GM10248 (cell line): ENCODE data around the gene ZFP91.

ENCODE experiments used
- CTCF ChIA-PET: fragments of 300-600 bp; sonication (Branson Sonifier 250); formaldehyde crosslinking; extraction: SDS; loops from one replicate; lab custom pipeline; 2021; ENCODE audit warnings: antibody characterized with exemption; lab: Yijun Ruan, JAX
- POLR2A ChIA-PET: fragments of 350-650 bp; sonication (Branson Sonifier 250); formaldehyde crosslinking; extraction: SDS; loops from one replicate; lab custom pipeline; 2020; ENCODE audit warnings: antibody characterized with exemption; lab: Yijun Ruan, JAX
- DNase-seq: peaks from one replicate; pipeline ENCODE4 v3.0.0; 2012; ENCODE audit errors: extremely low spot score
- CTCF ChIP-seq: IDR thresholded peaks from 2 replicates; pipeline ENCODE4 v1.5.1; 2012; ENCODE audit warnings: mild to moderate bottlenecking, low read depth; ENCODE audit errors: extremely low read depth, missing control alignments, control extremely low read depth

Gene ZFP91

DNA sequence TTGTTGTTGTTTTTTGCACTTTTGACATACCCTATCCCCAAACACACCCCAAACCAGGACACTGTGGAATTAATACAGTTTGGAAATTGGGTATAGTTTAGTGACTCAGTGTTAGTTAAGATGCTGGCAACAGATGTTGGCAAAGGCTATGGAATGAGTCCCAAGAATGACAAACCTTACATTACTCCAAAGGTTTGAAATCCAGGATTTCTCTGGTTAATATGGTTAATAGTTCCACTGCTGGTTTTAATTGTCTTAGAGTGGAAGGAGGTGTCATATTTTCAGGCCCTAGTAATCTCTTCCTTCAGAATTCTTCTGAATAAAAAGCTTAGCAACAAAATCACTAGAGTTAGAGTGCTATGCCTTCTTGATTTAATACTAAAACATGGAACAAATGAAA lies 4.0 kb upstream of the ZFP91 start:
- POLR2A ChIA-PET, result no interaction called here
- DNase-seq, result no peak
- no peak for TF ChIP-seq CTCF
- CTCF ChIA-PET, result interaction anchor here (1.8 to 3.1 kb wide), 2 partner anchors 12 to 43 kb away, joined by 4 to 15 read pairs; no protein-coding TSS in a partner anchor

DNA sequence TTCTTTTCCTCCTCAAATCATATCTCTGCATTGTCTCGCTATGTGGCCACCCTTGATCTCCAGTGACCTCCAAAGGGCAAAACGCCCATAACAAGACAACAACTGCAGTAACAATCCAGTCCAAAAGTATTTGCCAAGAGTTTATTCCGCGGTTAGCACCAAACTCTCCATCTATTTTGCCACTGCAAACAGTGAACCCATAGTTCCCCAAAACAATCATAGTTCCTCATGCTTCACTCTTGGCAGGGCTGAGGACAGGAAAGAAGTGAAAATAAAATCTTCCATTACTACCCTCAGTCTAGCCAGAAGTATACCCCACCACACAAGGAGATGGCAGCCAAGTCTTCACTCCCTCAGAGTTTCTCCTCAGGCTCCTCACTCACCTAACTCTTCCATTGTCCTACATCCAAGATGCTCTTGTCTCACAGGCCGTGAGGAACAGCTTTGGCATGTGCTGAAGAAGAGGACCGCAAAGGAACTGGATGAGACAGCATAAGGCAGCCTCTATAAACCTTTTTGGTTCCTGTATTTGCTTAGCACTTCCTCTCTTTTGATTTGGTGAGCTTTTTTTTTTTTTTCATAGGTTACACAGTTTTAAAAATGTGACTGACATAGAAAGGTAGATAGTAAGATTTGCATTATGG lies 3.4 kb upstream of the ZFP91 start, which contains the start of gene LPXN:
TSS of gene LPXN (minus strand) at position 480 of the 644 bp plus-strand sequence. CDS start at position 396, 84 bp downstream.
- DNase-seq, result peak; percentile 13
- CTCF ChIA-PET, result interaction anchor here (1.4 to 3.3 kb wide), 7 partner anchors 8 to 583 kb away, joined by 3 to 40 read pairs (median 8); no protein-coding TSS in a partner anchor
- POLR2A ChIA-PET, result no interaction called here
- peak; percentile 34 for TF ChIP-seq CTCF

- POLR2A ChIA-PET, result interaction anchor here (1.8 kb wide), 1 partner anchor 9 kb away, joined by 11 read pairs; no protein-coding TSS in a partner anchor
- TF ChIP-seq CTCF, result peak; percentile 39
- CTCF ChIA-PET, result interaction anchor here (0.6 to 3.4 kb wide), 19 partner anchors 9 to 825 kb away, joined by 3 to 40 read pairs (median 5); no protein-coding TSS in a partner anchor
- no peak for DNase-seq
These were observed 1.9 kb upstream of the ZFP91 start for GRCh38 chr11:58576887-58577471.

- TF ChIP-seq CTCF, result no peak
- ChIA-PET POLR2A (interaction anchor here (1.8 kb wide), 1 partner anchor 10 kb away, joined by 11 read pairs; no protein-coding TSS in a partner anchor), CTCF (interaction anchor here (1.1 to 3.4 kb wide), 14 partner anchors 8 to 580 kb away, joined by 3 to 40 read pairs (median 6); no protein-coding TSS in a partner anchor)
- DNase-seq, result peak; percentile 37
These were observed 1.2 kb upstream of the ZFP91 start for GRCh38 chr11:58577555-58578135.

DNA sequence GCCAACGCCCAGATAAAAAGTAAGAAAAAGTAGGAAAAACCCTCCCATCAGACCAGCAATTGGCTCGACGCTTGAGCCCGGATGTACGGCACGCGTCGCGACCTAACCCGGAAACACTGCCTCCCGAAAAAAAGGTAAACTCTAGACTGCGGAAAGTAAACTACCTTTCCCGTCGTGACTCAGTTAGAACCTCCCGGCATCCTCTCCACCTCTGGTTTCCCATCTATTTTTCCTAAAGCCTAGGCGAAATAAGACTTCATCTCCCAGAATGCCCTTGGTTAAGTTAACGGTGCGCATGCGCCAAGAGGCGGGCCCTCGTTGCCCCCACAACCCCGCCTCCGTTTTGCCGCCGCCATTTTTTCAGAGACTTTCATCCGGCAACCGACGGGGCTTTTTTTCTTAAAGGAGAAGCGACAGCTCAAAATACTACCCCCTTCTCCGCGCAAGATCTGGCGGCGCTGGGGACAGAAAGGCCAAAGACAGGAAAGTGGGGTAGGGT lies 678 bp upstream of the ZFP91 start:
- POLR2A ChIA-PET, result interaction anchor here (1.8 kb wide), 1 partner anchor 10 kb away, joined by 11 read pairs; no protein-coding TSS in a partner anchor
- CTCF ChIA-PET, result interaction anchor here (1.1 to 3.4 kb wide), 6 partner anchors 8 to 323 kb away, joined by 3 to 40 read pairs (median 6); no protein-coding TSS in a partner anchor
- DNase-seq, result peak; percentile 67
- TF ChIP-seq CTCF, result no peak
